Fibroblast of the aortic adventitia (primary cell): Measurements from ENCODE around the gene CATSPERZ. TPM values are rescaled to one million over a fixed set of nuclear protein-coding genes. Genes with fewer than 3 reads are reported as not detected.

Source experiments
- DNase-seq: peaks from one replicate; pipeline ENCODE4 v3.0.0-alpha.2; 2010; ENCODE audit warnings: low read depth
- H3K4me3 ChIP-seq: 2 replicates; pipeline ENCODE4 v1.5.1; 2011; ENCODE audit warnings: low read depth, mild to moderate bottlenecking, control low read depth, low read length, moderate library complexity
- CTCF ChIP-seq: IDR thresholded peaks from 2 replicates; pipeline ENCODE4 v1.5.1; 2011; ENCODE audit warnings: mild to moderate bottlenecking, low read length, control low read depth, inconsistent platforms; ENCODE audit not compliant: insufficient read depth
- small RNA-seq: library from RNA; depleted of rRNA; stranded (forward); fragments of <200 nt; gene quantifications from one replicate; pipeline ENCODE3, GENCODE V24; 2012
- total RNA-seq: library from RNA; depleted of rRNA; stranded (reverse); fragments of >200 nt; gene quantifications from 2 replicates; pipeline ENCODE4 v1.2.3, GENCODE V29; 2012; ENCODE audit warnings: low replicate concordance

Gene CATSPERZ
- total RNA-seq, 1 donor, result not detected

- H3K4me3 ChIP-seq, result no peak overlapping the region
- no peak for TF ChIP-seq CTCF
- DNase-seq, result no peak
Observed at GRCh38 chr11:64352995-64353714, 53.0 kb downstream of the CATSPERZ start.

GRCh38 chr11:64353715-64354506 is 53.8 kb downstream of the CATSPERZ start:
- DNase-seq, result no peak
- H3K4me3 ChIP-seq, result no peak overlapping the region
- no peak for TF ChIP-seq CTCF

Small RNA genes within 50 kb of the gene (small RNA-seq; reads per million reads assigned to genes)
- gene MIR7155 (not detected), gene RF00019 (not detected)

Other genes starting within 250 kb of the CATSPERZ start
- gene MACROD1, start 134.2 kb upstream of the CATSPERZ start, total RNA-seq, result 7.6 and 14.5 TPM in 2 replicates
- 112 and 142 TPM in 2 replicates for gene STIP1, start 114.2 kb upstream of the CATSPERZ start, total RNA-seq
- gene FERMT3, start 93.6 kb upstream of the CATSPERZ start, total RNA-seq, result 7.0 and 7.2 TPM in 2 replicates
- 18.9 and 33.3 TPM in 2 replicates for gene TRPT1, start 74.2 kb upstream of the CATSPERZ start, total RNA-seq
- gene NUDT22, start 74.1 kb upstream of the CATSPERZ start, total RNA-seq, result 39.0 and 50.9 TPM in 2 replicates
- gene DNAJC4, start 69.8 kb upstream of the CATSPERZ start, total RNA-seq, result 6.5 and 9.0 TPM in 2 replicates
- 17.3 and 37.5 TPM in 2 replicates for gene VEGFB, start 65.8 kb upstream of the CATSPERZ start, total RNA-seq
- 34.3 and 60.3 TPM in 2 replicates for gene FKBP2, start 59.3 kb upstream of the CATSPERZ start, total RNA-seq
- 42.1 and 264 TPM in 2 replicates for gene PPP1R14B, start 53.4 kb upstream of the CATSPERZ start, total RNA-seq
- gene PLCB3, start 48.8 kb upstream of the CATSPERZ start, total RNA-seq, result 22.5 and 47.5 TPM in 2 replicates
- 56.2 and 69.6 TPM in 2 replicates for gene BAD, start 15.7 kb upstream of the CATSPERZ start, total RNA-seq
- 14.4 and 20.3 TPM in 2 replicates for gene GPR137, start 14.5 kb upstream of the CATSPERZ start, total RNA-seq
- not detected in 2 replicates for gene KCNK4, start 9.1 kb upstream of the CATSPERZ start, total RNA-seq
- gene ESRRA, start 5.2 kb downstream of the CATSPERZ start, total RNA-seq, result 21.6 and 45.2 TPM in 2 replicates
- gene TRMT112, start 17.2 kb downstream of the CATSPERZ start, total RNA-seq, result 177 and 274 TPM in 2 replicates
- gene PRDX5, start 17.8 kb downstream of the CATSPERZ start, total RNA-seq, result 257 and 510 TPM in 2 replicates
- gene CCDC88B, start 39.8 kb downstream of the CATSPERZ start, total RNA-seq, result 1.2 and 5.1 TPM in 2 replicates
- gene RPS6KA4, start 58.8 kb downstream of the CATSPERZ start, total RNA-seq, result 47.3 and 72.1 TPM in 2 replicates